Middle frontal gyrus (tissue), 1 donor: ENCODE results near the gene CD248.

Experiments used
- DNase-seq: peaks from one replicate; pipeline ENCODE4 v3.0.0-alpha.2; 2015; ENCODE audit warnings: low spot score; ENCODE audit errors: extremely low spot score

Gene CD248

GRCh38 chr11:66289548-66290329 is 27.1 kb downstream of the CD248 start:
- peak; percentile 24 for DNase-seq

- DNase-seq = peak; percentile 95
Measured at GRCh38 chr11:66288671-66289547, 27.9 kb downstream of the CD248 start, which contains the start of gene YIF1A. Gene YIF1A, minus strand, starts transcription at chr11:66289143. Its CDS starts 158 bp downstream, at chr11:66288985.

DNA sequence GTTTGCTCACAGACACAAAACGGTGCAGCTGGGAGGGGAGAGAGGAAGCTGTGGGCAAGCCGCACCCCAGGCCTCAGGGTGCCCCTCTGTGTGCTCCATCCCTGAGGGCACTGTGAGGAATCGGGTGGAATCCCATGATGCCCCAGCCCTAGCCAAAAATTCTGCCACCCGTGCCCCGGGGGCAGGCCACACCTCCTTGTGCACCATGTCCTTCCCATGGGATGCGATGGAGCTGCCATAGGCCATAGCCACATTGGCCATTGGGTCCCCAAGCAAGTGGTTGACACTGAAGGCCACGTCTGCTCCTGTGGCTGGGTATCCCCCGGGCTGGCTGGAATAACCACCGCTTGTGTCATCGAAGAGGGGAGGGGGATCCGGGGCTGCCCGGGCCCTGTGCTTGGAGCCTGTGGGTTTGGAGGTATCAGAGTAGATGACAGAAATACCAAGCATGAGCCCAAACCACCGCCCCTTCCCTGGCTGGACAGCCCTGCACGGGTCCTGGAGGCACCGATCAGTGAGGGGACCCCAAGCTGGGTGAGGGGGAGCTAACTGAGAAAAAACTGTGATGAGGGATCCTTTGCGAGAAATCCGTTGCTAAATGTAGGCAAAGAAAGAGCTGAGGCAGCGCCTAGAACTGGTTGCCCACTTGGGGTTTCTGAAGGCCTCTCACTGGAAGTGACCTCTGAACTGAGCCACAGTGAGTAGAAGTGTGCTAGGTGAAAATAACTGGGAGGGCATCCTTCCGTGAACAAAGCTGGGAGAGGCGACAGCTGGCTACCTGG is 28.8 kb downstream of the CD248 start:
- no peak for DNase-seq

GRCh38 chr11:66287211-66287888 is 29.5 kb downstream of the CD248 start:
- no peak for DNase-seq

- no peak for DNase-seq
Measured at GRCh38 chr11:66286699-66287098, 30.1 kb downstream of the CD248 start.

- DNase-seq = no peak
Measured at GRCh38 chr11:66285250-66285947, 31.4 kb downstream of the CD248 start.

DNA sequence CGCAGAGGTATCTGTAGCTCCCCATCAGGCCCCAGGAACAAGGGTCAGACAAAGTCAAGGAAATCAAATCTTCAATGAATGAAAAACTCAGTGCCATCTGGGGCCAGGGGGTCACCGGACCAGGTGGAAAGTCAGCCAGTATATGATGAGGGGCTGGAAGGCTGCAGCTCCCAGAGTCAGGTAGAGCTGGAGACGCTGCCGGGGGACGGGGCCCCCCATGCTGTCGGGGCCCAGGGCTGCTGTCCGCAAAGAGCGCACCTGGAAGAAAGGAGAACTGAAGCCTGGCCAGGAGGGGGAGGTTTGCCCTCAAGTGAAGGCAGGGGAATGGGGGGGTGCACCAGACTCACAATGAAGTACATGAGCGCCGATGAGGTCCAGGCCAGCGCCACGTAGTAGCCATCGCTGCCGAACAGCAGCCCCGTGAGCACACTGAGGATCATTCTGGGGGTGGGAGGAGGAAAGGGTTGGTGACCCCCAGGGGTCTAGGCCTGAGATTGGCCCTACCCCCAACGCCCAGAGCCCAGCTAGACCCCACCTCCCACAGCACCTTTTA is 32.2 kb downstream of the CD248 start:
- no peak for DNase-seq

DNA sequence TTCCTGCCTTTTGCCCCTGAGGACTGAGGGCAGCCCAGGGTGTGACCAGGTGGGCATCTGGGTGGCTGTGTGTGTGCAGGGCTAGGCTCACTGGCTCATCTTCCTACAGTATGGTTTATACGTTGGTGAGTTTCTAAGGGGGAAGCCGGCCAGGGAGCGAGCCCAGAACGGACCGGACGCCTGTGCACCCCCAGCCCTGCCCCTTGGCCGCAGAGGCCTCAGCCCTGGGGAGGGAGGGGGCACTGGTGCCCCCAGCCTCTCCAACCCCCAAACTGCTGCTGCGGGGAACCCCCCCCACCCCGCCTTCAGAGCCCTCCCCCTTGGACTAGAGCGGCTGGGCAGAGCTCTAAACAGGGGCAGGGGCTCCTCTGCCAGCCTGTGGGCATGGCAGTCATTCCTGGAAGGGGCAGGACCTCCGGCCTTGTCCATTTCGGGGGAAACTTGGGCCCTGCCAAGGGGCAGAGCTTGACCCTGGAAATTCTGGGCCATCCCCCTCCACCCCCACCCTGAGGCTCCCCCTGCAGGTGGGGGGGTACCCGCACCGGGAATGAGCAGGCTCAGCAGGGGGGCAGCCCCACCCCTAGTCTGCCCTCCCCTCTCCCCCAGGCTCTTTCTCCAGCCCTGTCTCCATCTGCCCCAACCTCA is 33.3 kb downstream of the CD248 start:
- no peak for DNase-seq

DNA sequence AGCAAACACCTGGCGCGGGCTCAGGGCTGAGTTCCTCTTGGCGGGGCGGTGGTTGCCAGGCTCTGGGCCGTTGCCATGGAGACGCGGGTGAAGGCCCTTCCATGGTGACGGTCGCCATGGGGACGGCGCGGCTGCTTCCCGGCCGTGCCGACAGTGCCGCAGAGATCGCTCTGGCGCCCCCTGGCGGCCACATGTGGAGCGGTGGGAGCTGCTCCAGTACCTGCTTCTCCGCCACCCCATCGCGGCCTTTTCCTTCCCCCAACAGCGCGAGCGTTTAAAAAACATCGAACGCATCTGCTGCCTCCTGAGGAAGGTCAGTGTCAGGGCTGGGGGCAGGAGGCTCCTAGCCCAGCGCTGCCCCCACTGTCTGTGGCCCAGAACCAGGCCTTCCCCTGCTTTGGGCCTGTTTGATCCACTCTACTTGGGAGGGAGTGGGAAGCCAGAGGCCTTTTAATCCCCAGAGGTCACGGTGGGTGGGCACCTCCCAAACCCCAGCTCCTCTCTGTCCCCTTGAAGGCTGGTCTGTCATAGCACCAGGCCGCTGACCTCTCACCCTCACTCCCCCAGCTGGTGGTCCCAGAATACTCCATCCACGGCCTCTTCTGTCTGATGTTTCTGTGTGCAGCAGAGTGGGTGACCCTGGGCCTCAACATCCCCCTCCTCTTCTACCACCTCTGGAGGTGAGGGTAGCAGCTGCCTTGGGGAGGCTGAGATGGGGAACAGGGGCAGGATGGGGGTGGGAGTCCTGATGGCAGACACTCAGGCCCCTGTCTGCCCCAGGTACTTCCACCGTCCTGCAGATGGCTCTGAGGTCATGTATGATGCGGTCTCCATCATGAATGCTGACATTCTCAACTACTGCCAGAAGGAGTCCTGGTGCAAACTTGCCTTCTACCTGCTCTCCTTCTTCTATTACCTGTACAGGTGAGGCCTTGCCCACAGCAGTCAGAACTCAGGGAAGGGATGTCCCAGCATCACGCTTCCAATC is 34.1 kb downstream of the CD248 start:
- DNase-seq = peak; percentile 96

DNA sequence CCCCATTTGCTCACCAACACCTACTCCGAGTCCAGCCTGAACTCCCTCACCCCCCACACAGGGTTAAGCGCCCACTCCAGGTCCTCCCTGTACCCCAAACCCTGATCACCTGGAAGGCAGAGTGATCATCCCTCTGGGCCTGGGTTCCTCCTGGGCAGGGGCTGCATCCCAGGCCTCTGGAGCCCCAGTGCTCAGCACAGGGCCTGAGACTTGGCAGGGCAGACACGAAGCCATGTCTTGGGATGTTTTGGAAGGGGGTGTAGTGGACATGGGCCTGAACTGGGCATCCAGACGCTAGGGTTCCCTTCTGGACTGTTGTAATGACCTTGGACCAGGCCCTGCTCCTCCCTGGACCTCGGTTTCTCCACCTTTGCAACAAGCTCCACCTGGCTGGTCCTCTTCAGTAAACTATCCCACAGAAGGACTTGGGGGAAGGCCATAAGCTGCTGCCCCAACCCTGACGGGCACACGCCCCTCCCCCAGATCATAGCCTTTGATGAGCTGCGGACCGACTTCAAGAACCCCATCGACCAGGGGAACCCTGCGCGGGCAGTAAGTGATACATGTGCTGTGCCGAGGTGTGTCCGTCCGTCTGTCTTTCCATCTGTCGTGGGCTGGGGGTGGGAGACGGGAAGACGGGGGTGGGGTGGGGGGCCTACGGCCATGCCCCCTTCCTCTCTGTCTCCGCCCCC is 34.9 kb downstream of the CD248 start:
- no peak for DNase-seq

GRCh38 chr11:66281001-66281400 is 35.8 kb downstream of the CD248 start:
- no peak for DNase-seq

- DNase-seq = no peak
Measured at GRCh38 chr11:66280428-66280827, 36.4 kb downstream of the CD248 start.

- no peak for DNase-seq
Measured at GRCh38 chr11:66279092-66279734, 37.6 kb downstream of the CD248 start.

- no peak for DNase-seq
Measured at GRCh38 chr11:66278363-66279091, 38.3 kb downstream of the CD248 start.

DNA sequence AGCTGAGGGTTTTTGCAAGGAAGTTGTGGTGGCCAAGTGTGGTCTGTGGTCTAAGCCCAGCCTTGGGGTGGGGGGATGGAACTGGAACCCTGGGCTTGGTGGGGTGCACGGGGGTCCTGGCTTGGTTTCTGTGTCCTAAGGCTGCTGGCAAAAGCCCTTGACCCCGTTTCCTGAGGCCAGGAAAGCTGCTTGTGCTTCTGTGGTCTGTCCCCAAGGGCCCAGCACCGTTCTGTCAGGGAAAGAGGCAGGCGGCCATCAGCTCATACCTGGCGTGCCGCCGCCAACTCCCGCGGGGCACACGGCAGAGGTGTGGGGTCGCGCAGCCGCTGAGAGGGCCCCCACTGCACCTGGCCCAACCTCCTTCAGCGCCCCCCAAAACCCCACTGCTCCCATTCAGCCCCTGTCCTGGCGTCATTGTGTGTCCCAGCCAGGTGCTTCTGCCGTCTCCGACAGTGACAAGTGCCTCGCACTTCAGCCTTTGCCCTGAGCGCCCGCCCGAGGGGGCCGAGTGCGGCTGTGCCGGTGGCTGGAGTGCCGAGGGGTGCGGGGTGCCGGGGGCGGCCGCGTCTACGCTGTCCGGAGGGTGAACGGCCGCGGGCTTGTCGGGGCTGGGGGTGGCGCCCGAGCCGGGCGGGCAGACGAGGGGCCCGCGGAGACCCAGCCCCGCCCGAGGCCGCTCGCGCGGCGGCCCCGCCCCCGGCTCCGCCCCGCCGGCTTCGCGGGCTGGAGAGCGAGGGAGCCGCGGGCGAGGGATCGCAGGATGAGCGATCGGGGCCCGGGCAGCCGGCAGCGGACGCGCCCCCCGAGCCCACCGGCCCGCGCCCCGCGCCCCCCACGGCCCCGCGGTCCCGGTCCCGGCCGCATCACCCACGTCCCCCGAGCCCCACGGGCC is 39.1 kb downstream of the CD248 start, which contains the start of gene CNIH2:
CNIH2 (plus strand) TSS at position 705 of the 892 bp plus-strand sequence. CDS start 282 bp downstream, outside the sequence.
- no peak for DNase-seq
